Measurements from ENCODE around the gene MLEC.

MLEC gene

GRCh38 chr12:120711411-120711810 is 24.5 kb downstream of the MLEC start:
- Histone ChIP-seq H3K9ac (ENCODE audit: low read length) (peak overlapping the region; percentile 91), H3K27me3 (ENCODE audit: control insufficient read depth, insufficient read depth, low read length) (no peaks in the 10 kb centered on the region), H3K4me3 (ENCODE audit: low read depth, low read length) (peak overlapping the region; percentile 89), H3K4me1 (ENCODE audit: control insufficient read depth, insufficient read depth, low read length) (peaks cover 12% of the 10 kb centered on the region), H3K27ac (ENCODE audit: low read depth, low read length) (0 out of 2 replicates have a peak overlapping the region, but pooled peaks have one; percentile 85), H3K36me3 (ENCODE audit: control insufficient read depth, insufficient read depth, low read length) (peaks cover 28% of the 10 kb centered on the region), H3K9me3 (ENCODE audit: control insufficient read depth, insufficient read depth, low read depth, low read length) (no peaks in the 10 kb centered on the region)

GRCh38 chr12:120712610-120713009 is 25.7 kb downstream of the MLEC start:
- Histone ChIP-seq H3K4me1 (ENCODE audit: control insufficient read depth, insufficient read depth, low read length) (peaks cover 12% of the 10 kb centered on the region), H3K9ac (ENCODE audit: low read length) (no peak overlapping the region), H3K4me3 (ENCODE audit: low read depth, low read length) (no peak overlapping the region), H3K27ac (ENCODE audit: low read depth, low read length) (no peak overlapping the region), H3K36me3 (ENCODE audit: control insufficient read depth, insufficient read depth, low read length) (peaks cover 38% of the 10 kb centered on the region), H3K27me3 (ENCODE audit: control insufficient read depth, insufficient read depth, low read length) (no peaks in the 10 kb centered on the region), H3K9me3 (ENCODE audit: control insufficient read depth, insufficient read depth, low read depth, low read length) (no peaks in the 10 kb centered on the region)

DNA sequence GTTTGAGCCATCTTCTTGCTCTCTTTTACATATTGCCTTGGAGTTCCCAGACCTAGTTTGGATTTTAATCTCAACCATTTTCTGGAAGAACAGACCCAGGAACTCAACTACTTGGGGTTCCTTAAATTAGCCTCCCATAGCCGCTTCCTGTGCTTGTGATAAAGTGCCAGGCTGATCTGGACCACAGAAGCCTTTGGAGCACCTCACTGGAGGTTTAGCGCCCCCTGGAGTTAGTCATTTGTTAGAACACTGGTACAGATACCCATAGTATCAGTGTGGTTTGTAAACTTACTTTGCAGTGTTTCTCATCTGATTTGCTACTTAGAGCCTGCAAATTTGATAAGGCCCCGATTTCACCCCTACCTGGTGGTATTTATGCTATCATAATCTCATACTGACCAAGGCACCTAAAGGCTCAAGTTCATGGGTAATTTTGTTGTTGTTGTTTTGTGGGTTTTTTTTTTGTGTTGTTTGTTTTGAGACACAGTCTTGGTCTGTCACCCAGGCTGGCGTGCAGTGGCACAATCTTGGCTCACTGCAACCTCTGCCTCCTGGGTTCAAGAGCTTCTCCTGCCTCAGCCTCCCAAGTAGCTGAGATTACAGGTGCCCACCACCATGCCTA is 27.0 kb downstream of the MLEC start:
- peaks cover 48% of the 10 kb centered on the region for H3K36me3 ChIP-seq (ENCODE audit: control insufficient read depth, insufficient read depth, low read length)
- H3K9me3 ChIP-seq (ENCODE audit: control insufficient read depth, insufficient read depth, low read depth, low read length): no peaks in the 10 kb centered on the region
- H3K27me3 ChIP-seq (ENCODE audit: control insufficient read depth, insufficient read depth, low read length): no peaks in the 10 kb centered on the region

GRCh38 chr12:120718055-120718454 is 31.1 kb downstream of the MLEC start:
- Histone ChIP-seq H3K4me3 (ENCODE audit: low read depth, low read length) (no peak overlapping the region), H3K36me3 (ENCODE audit: control insufficient read depth, insufficient read depth, low read length) (peaks cover 89% of the 10 kb centered on the region), H3K9ac (ENCODE audit: low read length) (no peak overlapping the region), H3K27me3 (ENCODE audit: control insufficient read depth, insufficient read depth, low read length) (no peaks in the 10 kb centered on the region), H3K4me1 (ENCODE audit: control insufficient read depth, insufficient read depth, low read length) (no peaks in the 10 kb centered on the region), H3K9me3 (ENCODE audit: control insufficient read depth, insufficient read depth, low read depth, low read length) (no peaks in the 10 kb centered on the region), H3K27ac (ENCODE audit: low read depth, low read length) (no peak overlapping the region)

More for the DNA sequence above, 27.0 kb downstream of the MLEC start:
- H3K4me3 ChIP-seq (ENCODE audit: low read depth, low read length): no peak overlapping the region
- peaks cover 12% of the 10 kb centered on the region for H3K4me1 ChIP-seq (ENCODE audit: control insufficient read depth, insufficient read depth, low read length)
- H3K27ac ChIP-seq (ENCODE audit: low read depth, low read length): no peak overlapping the region
- no peak overlapping the region for H3K9ac ChIP-seq (ENCODE audit: low read length)

DNA sequence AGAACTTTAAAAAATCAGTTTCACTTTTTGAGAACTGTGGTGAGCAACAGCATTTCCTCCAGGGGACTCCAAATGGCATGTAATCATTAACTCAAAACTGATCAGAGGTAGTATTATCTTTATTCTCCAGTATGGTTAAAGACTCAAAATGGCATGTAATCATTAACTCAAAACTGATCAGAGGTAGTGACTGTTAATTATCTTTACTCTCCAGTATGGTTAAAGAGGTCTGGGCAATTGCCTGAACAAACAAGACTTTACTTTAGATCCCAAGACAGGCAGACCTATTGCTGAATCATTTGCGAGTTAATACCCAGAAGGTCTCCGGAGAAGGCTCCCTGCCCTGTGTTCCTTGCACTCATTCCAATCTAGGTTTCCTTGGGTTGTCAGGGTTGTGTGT is 32.1 kb downstream of the MLEC start:
- Histone ChIP-seq H3K9ac (ENCODE audit: low read length) (no peak overlapping the region), H3K4me1 (ENCODE audit: control insufficient read depth, insufficient read depth, low read length) (no peaks in the 10 kb centered on the region), H3K36me3 (ENCODE audit: control insufficient read depth, insufficient read depth, low read length) (peaks cover 88% of the 10 kb centered on the region), H3K27ac (ENCODE audit: low read depth, low read length) (no peak overlapping the region), H3K27me3 (ENCODE audit: control insufficient read depth, insufficient read depth, low read length) (no peaks in the 10 kb centered on the region), H3K9me3 (ENCODE audit: control insufficient read depth, insufficient read depth, low read depth, low read length) (no peaks in the 10 kb centered on the region), H3K4me3 (ENCODE audit: low read depth, low read length) (no peak overlapping the region)

- Histone ChIP-seq H3K36me3 (ENCODE audit: control insufficient read depth, insufficient read depth, low read length) (peaks cover 83% of the 10 kb centered on the region), H3K4me3 (ENCODE audit: low read depth, low read length) (no peak overlapping the region), H3K4me1 (ENCODE audit: control insufficient read depth, insufficient read depth, low read length) (peaks cover under 1% of the 10 kb centered on the region; the same call in 1 of the 2 replicates), H3K9ac (ENCODE audit: low read length) (no peak overlapping the region), H3K27me3 (ENCODE audit: control insufficient read depth, insufficient read depth, low read length) (no peaks in the 10 kb centered on the region), H3K9me3 (ENCODE audit: control insufficient read depth, insufficient read depth, low read depth, low read length) (no peaks in the 10 kb centered on the region), H3K27ac (ENCODE audit: low read depth, low read length) (no peak overlapping the region)
Measured at GRCh38 chr12:120719496-120720233, 32.7 kb downstream of the MLEC start.

DNA sequence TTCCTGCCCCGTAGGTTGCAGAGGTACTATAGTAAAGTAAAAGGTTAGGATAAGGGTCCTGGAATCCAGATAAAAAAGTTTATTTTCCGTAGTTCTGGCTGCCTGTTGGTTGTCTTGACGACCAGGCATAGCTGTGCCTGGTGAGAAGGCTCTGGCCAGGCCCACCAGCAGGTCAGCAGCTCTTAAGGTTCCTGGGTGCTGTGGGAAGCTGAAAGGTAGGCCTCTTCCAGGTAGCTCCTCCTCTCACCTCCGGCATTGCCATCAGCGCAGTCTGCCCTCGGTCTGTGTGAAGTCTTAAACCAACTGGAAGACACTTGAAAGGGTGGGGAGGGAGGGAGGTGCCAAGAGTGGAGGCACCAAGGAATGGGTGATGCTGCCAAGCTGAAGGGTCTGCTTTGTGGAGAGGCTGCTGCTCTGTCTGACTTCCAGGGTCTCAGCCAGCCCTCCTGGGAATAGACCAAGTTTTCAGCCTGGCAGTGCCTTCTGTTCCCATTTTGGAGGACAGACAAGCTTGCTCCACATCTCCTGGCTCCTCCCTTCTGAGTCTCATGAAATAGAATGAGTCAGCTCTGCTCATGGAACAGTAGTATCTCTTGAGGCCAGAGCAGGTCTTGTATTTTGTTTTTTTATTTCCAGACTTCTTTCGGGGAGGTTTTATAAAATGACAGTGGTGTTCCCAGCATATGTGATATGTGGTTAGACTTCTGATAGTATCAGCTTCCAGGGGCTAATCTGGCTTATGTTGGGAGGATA is 33.5 kb downstream of the MLEC start:
- Histone ChIP-seq H3K9me3 (ENCODE audit: control insufficient read depth, insufficient read depth, low read depth, low read length) (no peaks in the 10 kb centered on the region), H3K27me3 (ENCODE audit: control insufficient read depth, insufficient read depth, low read length) (no peaks in the 10 kb centered on the region), H3K9ac (ENCODE audit: low read length) (no peak overlapping the region), H3K27ac (ENCODE audit: low read depth, low read length) (no peak overlapping the region), H3K4me3 (ENCODE audit: low read depth, low read length) (no peak overlapping the region), H3K4me1 (ENCODE audit: control insufficient read depth, insufficient read depth, low read length) (peaks cover 7% of the 10 kb centered on the region; the same call in 1 of the 2 replicates), H3K36me3 (ENCODE audit: control insufficient read depth, insufficient read depth, low read length) (peaks cover 76% of the 10 kb centered on the region)

DNA sequence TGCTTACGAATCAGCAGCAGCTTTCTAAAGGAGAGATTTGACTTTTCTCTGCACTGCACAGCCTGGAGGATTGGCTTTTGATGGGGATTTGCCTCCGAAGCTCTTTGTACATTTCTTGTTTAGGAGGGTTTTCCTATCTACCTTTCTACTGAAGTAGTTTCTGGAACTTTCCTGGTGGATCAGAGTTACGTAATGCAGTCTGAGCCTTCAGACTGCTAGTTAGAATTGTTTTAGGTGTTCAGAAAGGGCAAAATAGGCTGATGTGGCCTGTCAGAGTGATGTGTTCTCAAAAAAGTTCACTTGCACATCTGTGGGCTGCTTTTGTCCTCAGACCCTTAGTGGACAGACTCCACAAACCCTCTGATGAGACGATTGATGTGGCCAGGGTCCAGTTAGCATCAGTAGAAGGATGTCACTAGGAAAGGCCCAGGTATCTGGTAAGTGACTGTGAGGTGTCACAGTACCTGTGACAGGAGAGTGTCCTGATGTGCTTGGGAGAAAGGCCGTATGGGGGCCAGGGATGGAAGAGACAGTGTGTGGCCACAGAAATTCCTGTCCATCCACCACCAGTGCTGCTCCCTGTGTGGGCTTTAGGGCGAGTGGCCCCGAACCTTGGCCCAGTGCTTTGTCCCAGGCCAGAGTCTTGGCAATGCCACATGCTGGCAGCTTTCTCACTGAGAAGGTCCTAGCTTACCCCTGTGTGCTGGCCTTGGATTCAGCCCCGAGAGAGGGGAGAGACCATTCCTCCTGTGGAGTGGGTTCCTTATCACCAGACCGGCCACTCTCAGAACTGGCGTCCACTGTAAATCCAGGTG is 34.2 kb downstream of the MLEC start:
- Histone ChIP-seq H3K4me1 (ENCODE audit: control insufficient read depth, insufficient read depth, low read length) (peaks cover 9% of the 10 kb centered on the region; the same call in 1 of the 2 replicates), H3K27me3 (ENCODE audit: control insufficient read depth, insufficient read depth, low read length) (0 out of 2 replicates have a peak, but pooled peaks cover 2% of the 10 kb centered on the region), H3K27ac (ENCODE audit: low read depth, low read length) (no peak overlapping the region), H3K4me3 (ENCODE audit: low read depth, low read length) (no peak overlapping the region), H3K9ac (ENCODE audit: low read length) (no peak overlapping the region), H3K9me3 (ENCODE audit: control insufficient read depth, insufficient read depth, low read depth, low read length) (no peaks in the 10 kb centered on the region), H3K36me3 (ENCODE audit: control insufficient read depth, insufficient read depth, low read length) (peaks cover 70% of the 10 kb centered on the region)

DNA sequence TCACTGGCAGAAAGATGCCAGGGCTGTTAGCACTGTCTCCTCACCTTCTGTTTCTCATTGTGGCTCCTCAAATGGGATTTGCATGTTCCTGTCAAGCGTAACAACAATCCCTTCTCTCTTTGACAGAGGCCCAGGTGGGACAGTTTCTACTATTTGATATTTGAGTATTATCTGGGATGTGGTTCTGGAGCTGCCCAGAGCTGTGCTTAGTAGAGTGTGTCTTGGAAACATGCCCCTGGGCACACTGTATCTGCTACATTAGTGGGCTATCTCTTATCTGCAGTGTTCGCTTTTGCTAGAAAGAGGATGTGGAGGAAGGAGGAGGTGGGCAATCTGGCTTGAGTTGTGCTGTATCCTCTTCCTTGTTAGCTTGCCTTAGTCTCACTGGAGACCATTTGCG is 34.9 kb downstream of the MLEC start:
- H3K36me3 ChIP-seq (ENCODE audit: control insufficient read depth, insufficient read depth, low read length): peaks cover 63% of the 10 kb centered on the region
- no peaks in the 10 kb centered on the region for H3K9me3 ChIP-seq (ENCODE audit: control insufficient read depth, insufficient read depth, low read depth, low read length)
- H3K4me1 ChIP-seq (ENCODE audit: control insufficient read depth, insufficient read depth, low read length): peaks cover 11% of the 10 kb centered on the region; the same call in 1 of the 2 replicates
- H3K27ac ChIP-seq (ENCODE audit: low read depth, low read length): no peak overlapping the region
- no peak overlapping the region for H3K9ac ChIP-seq (ENCODE audit: low read length)
- 0 out of 2 replicates have a peak, but pooled peaks cover 6% of the 10 kb centered on the region for H3K27me3 ChIP-seq (ENCODE audit: control insufficient read depth, insufficient read depth, low read length)
- H3K4me3 ChIP-seq (ENCODE audit: low read depth, low read length): no peak overlapping the region

DNA sequence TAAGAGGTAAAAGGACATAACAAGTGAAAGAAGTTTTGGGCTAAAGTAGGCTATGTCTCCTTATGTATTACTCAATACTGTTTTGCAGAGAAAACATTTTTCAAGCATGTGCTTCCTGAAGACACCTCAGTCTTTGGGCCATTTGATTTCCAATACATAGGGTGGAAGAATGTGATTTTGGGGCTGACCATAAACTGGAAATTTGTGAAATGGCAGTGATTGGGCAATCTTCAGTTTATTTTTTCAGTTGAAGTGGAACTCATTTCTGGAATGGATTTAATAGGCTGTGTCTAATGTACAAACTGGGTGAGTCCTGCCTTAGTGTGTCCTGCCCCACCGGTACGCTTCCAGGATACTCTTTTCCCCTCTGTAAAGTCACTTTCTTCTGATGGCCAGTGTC is 35.8 kb downstream of the MLEC start:
- Histone ChIP-seq H3K9ac (ENCODE audit: low read length) (no peak overlapping the region), H3K4me1 (ENCODE audit: control insufficient read depth, insufficient read depth, low read length) (peaks cover 11% of the 10 kb centered on the region; the same call in 1 of the 2 replicates), H3K4me3 (ENCODE audit: low read depth, low read length) (no peak overlapping the region), H3K27me3 (ENCODE audit: control insufficient read depth, insufficient read depth, low read length) (0 out of 2 replicates have a peak, but pooled peaks cover 6% of the 10 kb centered on the region), H3K27ac (ENCODE audit: low read depth, low read length) (no peak overlapping the region), H3K9me3 (ENCODE audit: control insufficient read depth, insufficient read depth, low read depth, low read length) (no peaks in the 10 kb centered on the region), H3K36me3 (ENCODE audit: control insufficient read depth, insufficient read depth, low read length) (peaks cover 58% of the 10 kb centered on the region)
